ENCODE results near the gene RHOA. TPM values are rescaled to one million over a fixed set of nuclear protein-coding genes. Genes with fewer than 3 reads are reported as not detected.

The RHOA gene
- total RNA-seq, 1 experiment from 2014 or later = 497 TPM

DNA sequence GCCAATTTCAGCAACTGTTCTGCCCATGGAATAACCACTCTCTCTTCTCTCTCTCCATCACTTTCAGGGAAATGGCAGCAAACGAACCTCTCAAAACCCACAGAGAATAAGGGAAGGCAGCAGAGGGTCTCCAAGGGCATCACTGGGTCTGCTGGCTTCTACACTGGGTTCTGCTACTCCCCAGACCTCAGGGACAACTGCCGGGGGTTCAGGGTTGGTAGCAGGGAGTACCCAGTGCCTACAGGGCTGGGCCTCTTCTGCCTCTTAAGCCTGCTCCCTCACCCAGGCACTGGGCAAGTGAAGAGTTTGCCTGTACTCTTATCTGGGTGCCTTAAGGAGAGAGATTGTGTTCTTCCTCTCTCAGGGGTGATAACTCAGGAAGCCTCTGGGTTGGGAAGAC, 3.0 kb upstream of the RHOA start:
- ATAC-seq = no peak
- Histone ChIP-seq H3K27me3 (ENCODE audit: insufficient read depth, low read length) (no peaks in the 10 kb centered on the region), H3K4me2 (ENCODE audit: low read length) (no peak overlapping the region), H3K9me2 (ENCODE audit: insufficient read depth) (no peaks in the 10 kb centered on the region), H3K9me3 (ENCODE audit: control insufficient read depth in 1 of 2, insufficient read depth in 1 of 2, low read depth in 1 of 2, low read length in 2 of 2) (no peaks in the 10 kb centered on the region), H2AFZ (ENCODE audit: low read depth, low read length, poor library complexity, severe bottlenecking) (no peak overlapping the region), H3K27ac (ENCODE audit: low read depth, low read length) (no peak overlapping the region), H3K79me2 (ENCODE audit: insufficient read depth, low read length) (peaks cover 37% of the 10 kb centered on the region), H3K9ac (ENCODE audit: low read length) (no peak overlapping the region), H3K4me1 (ENCODE audit: control insufficient read depth in 1 of 2, insufficient read depth in 2 of 2, low read length in 2 of 2) (peaks cover 19 to 58% of the 10 kb centered on the region in 2 experiments; a peak in 3 of 4 replicates), H4K20me1 (ENCODE audit: insufficient read depth) (peaks cover 12% of the 10 kb centered on the region; the same call in 1 of the 2 replicates), H3K4me3 (replicated peaks in 1 of 2; ENCODE audit: low read depth in 1 of 2, low read length in 2 of 2) (no peak overlapping the region), H3K36me3 (ENCODE audit: control insufficient read depth in 1 of 2, insufficient read depth in 2 of 2, low read length in 2 of 2) (peaks cover 0 to 17% of the 10 kb centered on the region in 2 experiments; a peak in 1 of 4 replicates)
- TF ChIP-seq, protein P1, sequence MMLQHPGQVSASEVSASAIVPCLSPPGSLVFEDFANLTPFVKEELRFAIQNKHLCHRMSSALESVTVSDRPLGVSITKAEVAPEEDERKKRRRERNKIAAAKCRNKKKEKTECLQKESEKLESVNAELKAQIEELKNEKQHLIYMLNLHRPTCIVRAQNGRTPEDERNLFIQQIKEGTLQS (IDR thresholded peaks at IDR 0.05) = no peak
- TF ChIP-seq, protein P2, sequence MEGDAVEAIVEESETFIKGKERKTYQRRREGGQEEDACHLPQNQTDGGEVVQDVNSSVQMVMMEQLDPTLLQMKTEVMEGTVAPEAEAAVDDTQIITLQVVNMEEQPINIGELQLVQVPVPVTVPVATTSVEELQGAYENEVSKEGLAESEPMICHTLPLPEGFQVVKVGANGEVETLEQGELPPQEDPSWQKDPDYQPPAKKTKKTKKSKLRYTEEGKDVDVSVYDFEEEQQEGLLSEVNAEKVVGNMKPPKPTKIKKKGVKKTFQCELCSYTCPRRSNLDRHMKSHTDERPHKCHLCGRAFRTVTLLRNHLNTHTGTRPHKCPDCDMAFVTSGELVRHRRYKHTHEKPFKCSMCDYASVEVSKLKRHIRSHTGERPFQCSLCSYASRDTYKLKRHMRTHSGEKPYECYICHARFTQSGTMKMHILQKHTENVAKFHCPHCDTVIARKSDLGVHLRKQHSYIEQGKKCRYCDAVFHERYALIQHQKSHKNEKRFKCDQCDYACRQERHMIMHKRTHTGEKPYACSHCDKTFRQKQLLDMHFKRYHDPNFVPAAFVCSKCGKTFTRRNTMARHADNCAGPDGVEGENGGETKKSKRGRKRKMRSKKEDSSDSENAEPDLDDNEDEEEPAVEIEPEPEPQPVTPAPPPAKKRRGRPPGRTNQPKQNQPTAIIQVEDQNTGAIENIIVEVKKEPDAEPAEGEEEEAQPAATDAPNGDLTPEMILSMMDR (IDR thresholded peaks at IDR 0.05 in 2 of 3, conservative IDR thresholded peaks at IDR 0.05 in 1 of 3; ENCODE audit: borderline replicate concordance in 1 of 3, insufficient read depth in 1 of 3, low read depth in 2 of 3, low read length in 2 of 3) = no peak
- TF ChIP-seq SP1 (IDR thresholded peaks at IDR 0.05; ENCODE audit: low read depth) = no peak
- no peak for TF ChIP-seq EZH2 (IDR thresholded peaks at IDR 0.05)
- no peak for TF ChIP-seq EZH2phosphoT487 (IDR thresholded peaks at IDR 0.05; ENCODE audit: borderline replicate concordance)
- TF ChIP-seq JUND (IDR thresholded peaks at IDR 0.05) = no peak
- TF ChIP-seq FOSL1 (IDR thresholded peaks at IDR 0.05; ENCODE audit: low read depth) = no peak
- TF ChIP-seq, protein P3, sequence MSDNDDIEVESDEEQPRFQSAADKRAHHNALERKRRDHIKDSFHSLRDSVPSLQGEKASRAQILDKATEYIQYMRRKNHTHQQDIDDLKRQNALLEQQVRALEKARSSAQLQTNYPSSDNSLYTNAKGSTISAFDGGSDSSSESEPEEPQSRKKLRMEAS (IDR thresholded peaks at IDR 0.05) = no peak
- RAD21 ChIA-PET (ENCODE audit: low non-redundant PET in 1 of 2, low total read pairs in 2 of 2, uncharacterized antibody in 2 of 2, unreplicated experiment in 2 of 2) = no interaction called here
- POLR2A ChIA-PET = interaction anchor here (1.3 kb wide), 1 partner anchor 14 kb away, joined by 4 read pairs; the partner anchor contains the start of gene NICN1
- no TSS peak for BruUV-seq (replicated peaks)
- intact Hi-C loops (cut with micrococcal nuclease) = loop anchor here (1.0 kb wide), 1 partner anchor 35 kb away; no protein-coding TSS in a partner anchor
- CTCF ChIA-PET = interaction anchor here (1.2 to 1.3 kb wide), 2 partner anchors 34 to 35 kb away, joined by 3 to 12 read pairs; no protein-coding TSS in a partner anchor
- DNase-seq (ENCODE audit: low read depth, low spot score) = no peak
